ENCODE data around the gene TPCN1. TPM values are rescaled to one million over a fixed set of nuclear protein-coding genes. Genes with fewer than 3 reads are reported as not detected.

Gene TPCN1
- total RNA-seq, 2 donors from 2014 or later, result 14.1 to 43.6 TPM

GRCh38 chr12:113186033-113186365 lies 35.3 kb upstream of the TPCN1 start:
- H3K4me1 Mint-ChIP-seq (ENCODE audit: low read depth in 2 of 2), result peaks cover 25 to 26% of the 10 kb centered on the region in 2 donors
- DNase-seq (ENCODE audit: low spot score), result no peak
- no peaks in the 10 kb centered on the region for H3K9me3 Mint-ChIP-seq
- ATAC-seq, result no peak
- H3K27me3 Mint-ChIP-seq, result no peaks in the 10 kb centered on the region
- peaks cover 6% of the 10 kb centered on the region for H3K36me3 Mint-ChIP-seq
- peak overlapping the region; percentile 82 to 91 for H3K27ac Mint-ChIP-seq
- peak overlapping the region; percentile 89 for H3K4me3 Mint-ChIP-seq

GRCh38 chr12:113186666-113187325 lies 34.5 kb upstream of the TPCN1 start:
- no peak for ATAC-seq
- DNase-seq (ENCODE audit: low spot score), result no peak
- no peaks in the 10 kb centered on the region for H3K9me3 Mint-ChIP-seq
- peaks cover 6% of the 10 kb centered on the region for H3K36me3 Mint-ChIP-seq
- H3K27me3 Mint-ChIP-seq, result no peaks in the 10 kb centered on the region
- H3K4me1 Mint-ChIP-seq (ENCODE audit: low read depth in 2 of 2), result peaks cover 23 to 26% of the 10 kb centered on the region in 2 donors
- peak overlapping the region; percentile 89 for H3K4me3 Mint-ChIP-seq
- H3K27ac Mint-ChIP-seq, result peak overlapping the region; percentile 82 to 91

DNA sequence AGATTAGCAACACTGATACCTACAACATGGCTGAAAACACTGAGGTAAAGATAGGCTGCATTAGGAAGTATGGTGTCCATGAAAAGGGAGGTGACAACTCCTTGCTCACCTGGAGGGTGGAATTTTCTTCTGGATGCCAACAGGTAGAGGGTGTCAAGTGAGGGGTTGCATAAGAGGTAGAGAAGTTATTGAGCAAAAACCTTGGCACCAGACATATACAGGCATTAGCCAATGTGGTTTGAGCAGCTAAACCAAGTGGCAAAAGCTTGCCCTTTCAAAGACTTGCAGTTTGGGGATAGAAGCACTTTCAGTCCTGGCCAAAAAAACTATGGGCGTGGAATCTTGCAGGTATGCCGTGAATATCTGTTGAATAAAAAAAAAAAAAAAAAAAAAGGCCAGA lies 31.9 kb upstream of the TPCN1 start:
- Mint-ChIP-seq H3K27me3 (no peaks in the 10 kb centered on the region), H3K27ac (peak overlapping the region in 1 of 2 donors; percentile 22), H3K4me3 (no peak overlapping the region), H3K4me1 (ENCODE audit: low read depth in 2 of 2) (peaks cover 17 to 21% of the 10 kb centered on the region in 2 donors), H3K36me3 (peaks cover 6% of the 10 kb centered on the region), H3K9me3 (no peaks in the 10 kb centered on the region)
- no peak for ATAC-seq
- no peak for DNase-seq (ENCODE audit: low spot score)

GRCh38 chr12:113190761-113191160 lies 30.5 kb upstream of the TPCN1 start:
- H3K36me3 Mint-ChIP-seq, result peaks cover 6% of the 10 kb centered on the region
- no peak overlapping the region for H3K4me3 Mint-ChIP-seq
- no peak for DNase-seq (ENCODE audit: low spot score)

DNA sequence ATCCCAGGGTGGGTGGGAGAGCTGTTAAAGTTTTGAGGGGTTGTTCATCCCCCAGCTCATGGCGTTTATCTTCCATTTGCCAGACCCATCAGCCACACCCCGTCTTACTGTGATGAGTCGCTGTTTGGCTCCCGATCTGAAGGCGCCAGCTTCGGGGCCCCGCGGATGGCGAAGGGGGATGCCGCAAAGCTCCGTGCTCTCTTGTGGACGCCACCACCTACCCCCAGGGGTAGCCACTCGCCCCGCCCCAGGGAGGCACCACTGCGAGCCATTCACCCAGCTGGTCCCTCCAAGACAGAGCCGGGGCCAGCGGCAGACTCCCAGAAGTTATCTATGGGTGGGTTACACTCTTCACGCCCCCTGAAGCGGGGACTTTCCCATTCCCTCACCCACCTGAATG lies 30.0 kb upstream of the TPCN1 start:
- Mint-ChIP-seq H3K9me3 (no peaks in the 10 kb centered on the region), H3K27ac (no peak overlapping the region), H3K36me3 (peaks cover 6% of the 10 kb centered on the region), H3K27me3 (no peaks in the 10 kb centered on the region), H3K4me3 (no peak overlapping the region), H3K4me1 (ENCODE audit: low read depth in 2 of 2) (peaks cover 15 to 18% of the 10 kb centered on the region in 2 donors)
- ATAC-seq, result no peak
- DNase-seq (ENCODE audit: low spot score), result no peak

More at GRCh38 chr12:113190761-113191160, 30.5 kb upstream of the TPCN1 start:
- H3K27ac Mint-ChIP-seq, result no peak overlapping the region
- no peaks in the 10 kb centered on the region for H3K27me3 Mint-ChIP-seq
- peaks cover 17 to 21% of the 10 kb centered on the region in 2 donors for H3K4me1 Mint-ChIP-seq (ENCODE audit: low read depth in 2 of 2)
- no peaks in the 10 kb centered on the region for H3K9me3 Mint-ChIP-seq
- ATAC-seq, result peak in 1 of 2 donors; percentile 32

GRCh38 chr12:113194971-113195391 lies 26.3 kb upstream of the TPCN1 start:
- no peak for DNase-seq (ENCODE audit: low spot score)
- Mint-ChIP-seq H3K27ac (no peak overlapping the region), H3K9me3 (no peaks in the 10 kb centered on the region), H3K4me1 (ENCODE audit: low read depth in 2 of 2) (peaks cover 5 to 9% of the 10 kb centered on the region in 2 donors), H3K36me3 (no peaks in the 10 kb centered on the region), H3K4me3 (no peak overlapping the region), H3K27me3 (no peaks in the 10 kb centered on the region)
- ATAC-seq, result no peak

GRCh38 chr12:113195598-113195997 lies 25.7 kb upstream of the TPCN1 start:
- Mint-ChIP-seq H3K4me3 (no peak overlapping the region), H3K9me3 (no peaks in the 10 kb centered on the region), H3K4me1 (ENCODE audit: low read depth in 2 of 2) (peaks cover 5 to 9% of the 10 kb centered on the region in 2 donors), H3K36me3 (no peaks in the 10 kb centered on the region), H3K27ac (peak overlapping the region in 1 of 2 donors; percentile 21), H3K27me3 (no peaks in the 10 kb centered on the region)
- DNase-seq (ENCODE audit: low spot score), result no peak
- no peak for ATAC-seq

DNA sequence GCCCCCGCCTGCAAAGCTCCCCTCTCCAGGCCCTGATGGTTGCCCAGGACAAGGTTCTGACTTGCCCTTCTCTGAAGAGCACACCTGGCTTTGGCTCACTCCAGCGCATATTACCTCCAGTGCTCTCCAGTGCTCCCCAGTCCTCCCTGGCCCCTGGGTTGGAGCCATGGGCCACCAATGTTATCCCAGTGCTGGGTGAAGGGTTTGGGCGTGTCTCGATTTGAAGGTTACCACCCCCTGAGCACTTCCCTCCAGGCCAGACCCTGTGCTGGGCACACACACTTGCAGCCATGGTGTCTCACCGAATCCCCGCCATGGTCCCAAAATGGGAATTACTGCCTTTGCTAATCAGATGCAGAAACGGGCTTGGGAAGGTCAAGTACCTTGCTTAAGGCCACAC lies 24.7 kb upstream of the TPCN1 start:
- Mint-ChIP-seq H3K27ac (no peak overlapping the region), H3K4me3 (no peak overlapping the region), H3K36me3 (no peaks in the 10 kb centered on the region), H3K27me3 (no peaks in the 10 kb centered on the region), H3K4me1 (ENCODE audit: low read depth in 2 of 2) (peaks cover 5 to 9% of the 10 kb centered on the region in 2 donors), H3K9me3 (no peaks in the 10 kb centered on the region)
- DNase-seq (ENCODE audit: low spot score) (no peak), ATAC-seq (peak in 1 of 2 donors; percentile 4)

GRCh38 chr12:113196990-113197389 lies 24.3 kb upstream of the TPCN1 start:
- peak; percentile 92 for ATAC-seq
- no peak overlapping the region for H3K4me3 Mint-ChIP-seq
- no peaks in the 10 kb centered on the region for H3K27me3 Mint-ChIP-seq
- peaks cover 5 to 9% of the 10 kb centered on the region in 2 donors for H3K4me1 Mint-ChIP-seq (ENCODE audit: low read depth in 2 of 2)
- no peak overlapping the region for H3K27ac Mint-ChIP-seq
- no peaks in the 10 kb centered on the region for H3K9me3 Mint-ChIP-seq
- H3K36me3 Mint-ChIP-seq, result no peaks in the 10 kb centered on the region
- DNase-seq (ENCODE audit: low spot score), result peak; percentile 75

DNA sequence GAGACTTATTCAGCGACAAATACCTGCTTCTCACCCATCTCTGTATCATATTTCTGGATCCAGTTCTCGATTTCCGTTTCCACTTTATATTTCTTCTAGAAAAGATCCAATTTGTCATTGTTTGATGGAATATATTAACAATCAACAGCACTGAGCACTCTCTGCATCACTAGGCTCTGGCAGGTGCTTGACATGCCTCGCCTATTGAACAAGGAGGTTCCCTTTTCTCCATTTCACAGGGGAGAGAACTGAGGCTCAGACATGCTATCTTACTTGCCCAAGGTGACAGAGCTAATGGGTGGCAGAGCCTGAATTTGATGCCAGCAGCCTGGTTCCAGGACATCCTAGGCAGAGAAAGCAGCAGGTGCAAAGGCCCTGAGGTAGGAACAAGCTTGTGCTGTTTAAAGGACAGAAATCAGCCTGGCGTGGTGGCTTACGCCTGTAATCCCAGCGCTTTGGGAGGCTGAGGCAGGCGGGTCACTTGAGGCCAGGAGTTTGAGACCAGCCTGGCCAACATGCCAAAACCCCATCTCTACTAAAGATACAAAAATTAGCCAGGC lies 23.7 kb upstream of the TPCN1 start:
- Mint-ChIP-seq H3K27me3 (no peaks in the 10 kb centered on the region), H3K9me3 (no peaks in the 10 kb centered on the region), H3K27ac (no peak overlapping the region), H3K36me3 (no peaks in the 10 kb centered on the region), H3K4me3 (no peak overlapping the region), H3K4me1 (ENCODE audit: low read depth in 2 of 2) (peaks cover 5 to 9% of the 10 kb centered on the region in 2 donors)
- DNase-seq (ENCODE audit: low spot score) (no peak), ATAC-seq (no peak)

DNA sequence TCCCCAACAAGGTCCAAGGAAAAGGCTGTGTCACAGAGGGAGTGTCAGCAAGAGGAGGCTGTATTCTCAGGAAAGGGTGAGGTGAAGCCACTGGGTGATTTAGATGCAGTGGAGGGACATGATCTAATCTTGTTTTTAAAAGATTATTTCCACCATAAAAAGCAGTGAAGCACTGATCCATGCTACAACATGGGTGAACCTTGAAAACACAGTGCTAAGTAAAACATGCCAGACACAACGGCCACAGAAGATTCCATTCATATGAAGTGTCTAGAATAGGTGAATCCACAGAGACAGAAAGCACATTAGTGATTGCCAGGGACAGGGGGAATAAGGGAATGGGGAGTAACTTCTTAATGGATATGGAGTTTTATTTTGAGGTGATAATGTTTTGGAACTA lies 23.0 kb upstream of the TPCN1 start:
- Mint-ChIP-seq H3K36me3 (no peaks in the 10 kb centered on the region), H3K4me3 (no peak overlapping the region), H3K9me3 (no peaks in the 10 kb centered on the region), H3K27ac (peak overlapping the region in 1 of 2 donors; percentile 84), H3K4me1 (ENCODE audit: low read depth in 2 of 2) (peaks cover 5 to 9% of the 10 kb centered on the region in 2 donors), H3K27me3 (no peaks in the 10 kb centered on the region)
- ATAC-seq (no peak), DNase-seq (ENCODE audit: low spot score) (no peak)

DNA sequence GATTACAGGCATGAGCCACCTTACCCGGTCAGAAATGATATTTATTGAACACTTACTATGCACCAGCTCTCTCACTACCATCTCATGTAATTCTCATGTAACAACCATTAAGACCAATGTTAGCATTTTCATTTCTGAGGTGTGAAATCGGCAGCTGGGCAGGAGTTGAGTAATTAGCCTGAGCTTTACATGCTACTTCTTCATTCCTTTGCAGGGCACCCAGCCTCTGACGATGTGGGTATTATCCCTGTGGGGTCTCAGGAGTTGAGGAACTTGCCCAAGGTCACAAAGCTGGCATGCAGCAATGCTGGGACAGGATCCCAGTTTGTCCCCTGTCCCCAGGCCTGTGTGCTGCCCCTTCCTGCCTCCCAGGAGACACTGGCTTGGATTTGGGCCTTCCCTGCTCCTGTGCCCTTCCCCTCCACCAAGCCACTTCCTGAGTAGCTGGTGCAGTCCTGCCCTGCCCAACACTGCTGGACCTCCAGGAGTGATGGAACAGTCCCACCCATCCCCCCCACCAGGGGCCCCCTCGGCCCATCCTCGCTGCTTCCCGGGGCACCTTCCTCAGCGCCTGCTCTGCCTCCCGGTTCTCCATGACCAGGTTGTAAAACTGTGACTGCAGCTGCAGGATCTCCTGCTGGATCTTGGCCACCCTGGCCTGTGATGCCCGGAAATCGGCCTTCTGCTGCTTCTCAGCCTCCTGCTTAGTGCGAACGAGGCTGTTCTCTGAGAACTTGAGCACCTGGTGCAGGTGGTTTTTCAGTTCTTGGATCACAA lies 21.1 kb upstream of the TPCN1 start:
- no peak overlapping the region for H3K4me3 Mint-ChIP-seq
- ATAC-seq, result no peak
- DNase-seq (ENCODE audit: low spot score), result no peak
- no peaks in the 10 kb centered on the region for H3K36me3 Mint-ChIP-seq
- H3K9me3 Mint-ChIP-seq, result no peaks in the 10 kb centered on the region
- no peak overlapping the region for H3K27ac Mint-ChIP-seq
- no peaks in the 10 kb centered on the region for H3K27me3 Mint-ChIP-seq
- H3K4me1 Mint-ChIP-seq (ENCODE audit: low read depth in 2 of 2), result peaks cover 15 to 18% of the 10 kb centered on the region in 2 donors

DNA sequence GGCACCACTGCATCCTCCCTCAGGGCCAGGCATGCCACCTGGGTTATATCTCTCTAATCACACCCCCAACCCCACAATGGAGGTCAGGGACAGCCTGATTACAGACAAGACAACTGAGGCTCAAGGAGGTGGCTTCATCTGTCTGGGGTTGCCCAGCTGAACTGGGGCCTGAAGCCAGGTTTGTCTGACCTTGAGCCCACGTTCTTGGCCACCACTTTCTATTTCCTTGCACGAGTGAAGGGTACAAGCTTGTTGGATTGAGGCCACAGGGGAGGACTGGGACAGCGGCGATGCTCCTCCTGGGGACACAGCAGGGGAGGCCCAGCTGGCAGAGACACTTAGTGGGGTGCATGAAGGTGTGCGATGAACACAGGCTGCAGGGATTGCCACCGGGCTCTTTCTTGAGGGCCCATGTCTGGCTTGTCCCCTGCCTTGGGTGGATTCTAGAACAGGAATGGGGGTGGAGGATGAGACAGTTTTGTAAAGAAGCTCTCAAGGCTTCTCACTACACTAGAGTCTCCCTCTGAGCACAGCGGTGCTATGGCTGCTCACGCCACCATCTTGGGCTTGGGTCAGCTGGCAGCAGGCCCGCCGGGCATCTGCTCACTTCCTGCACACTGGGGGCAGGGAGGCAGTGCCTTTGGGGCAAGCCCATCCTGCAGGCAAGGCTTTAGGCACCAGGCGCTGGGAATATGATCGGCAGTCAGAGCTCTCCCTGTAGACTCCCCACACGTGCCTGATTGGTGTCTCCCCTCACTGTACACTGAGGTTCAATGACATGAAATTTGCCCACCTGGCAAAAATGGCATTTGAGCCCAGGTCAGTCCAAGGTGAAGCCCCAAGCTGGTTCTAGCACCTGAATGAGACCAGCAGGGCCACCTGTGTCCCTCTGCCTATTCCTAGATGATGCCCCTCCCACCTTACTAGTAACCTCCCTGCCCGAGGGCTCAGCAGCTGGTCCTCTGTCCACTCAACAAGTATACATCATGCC lies 19.8 kb upstream of the TPCN1 start:
- no peaks in the 10 kb centered on the region for H3K36me3 Mint-ChIP-seq
- peaks cover 19 to 22% of the 10 kb centered on the region in 2 donors for H3K4me1 Mint-ChIP-seq (ENCODE audit: low read depth in 2 of 2)
- no peak for ATAC-seq
- no peaks in the 10 kb centered on the region for H3K9me3 Mint-ChIP-seq
- no peak for DNase-seq (ENCODE audit: low spot score)
- H3K27me3 Mint-ChIP-seq, result no peaks in the 10 kb centered on the region
- H3K27ac Mint-ChIP-seq, result peak overlapping the region in 1 of 2 donors; percentile 49
- no peak overlapping the region for H3K4me3 Mint-ChIP-seq
